Keratinocyte (primary cell): ENCODE results near the gene CNNM2. TPM values are rescaled to one million over a fixed set of nuclear protein-coding genes. Genes with fewer than 3 reads are reported as not detected.

ENCODE experiments used
- DNase-seq: peaks from one replicate; pipeline ENCODE4 v3.0.0-alpha.2; 2011; ENCODE audit warnings: low read depth, missing footprints, low spot score
- FAIRE-seq: peaks from 2 replicates; lab custom pipeline; 2011; peaks lifted over from hg19 to GRCh38; lab: Jason Lieb, UNC
- H2AFZ ChIP-seq: 2 replicates; pipeline ENCODE4 v1.6.0; 2012; ENCODE audit warnings: low read length, control low read depth, inconsistent platforms; ENCODE audit not compliant: control insufficient read depth
- H3K27ac ChIP-seq: 2 replicates; pipeline ENCODE4 v1.5.1; 2011; ENCODE audit warnings: low read length; ENCODE audit not compliant: control insufficient read depth, insufficient read depth
- H3K27me3 ChIP-seq: 3 replicates; pipeline ENCODE4 v1.6.0; 2011; ENCODE audit warnings: low read length; ENCODE audit not compliant: control insufficient read depth, insufficient read depth; ENCODE audit errors: extremely low read depth
- H3K36me3 ChIP-seq, 2 experiments: 2 replicates in 1 of 2; 3 replicates in 1 of 2; pipeline ENCODE4 v1.5.1; 2011; ENCODE audit warnings: low read length in 2 of 2, mild to moderate bottlenecking in 1 of 2; ENCODE audit not compliant: control insufficient read depth in 2 of 2, insufficient read depth in 2 of 2; ENCODE audit errors: extremely low read depth in 1 of 2
- H3K4me1 ChIP-seq: 3 replicates; pipeline ENCODE4 v1.5.1; 2011; ENCODE audit warnings: low read length; ENCODE audit not compliant: control insufficient read depth, insufficient read depth; ENCODE audit errors: extremely low read depth
- H3K4me2 ChIP-seq: 3 replicates; pipeline ENCODE4 v1.6.0; 2011; ENCODE audit warnings: low read depth, low read length; ENCODE audit not compliant: control insufficient read depth, insufficient read depth; ENCODE audit errors: extremely low read depth
- H3K4me3 ChIP-seq, 3 experiments: fragments of 200-600 bp in 1 of 3; sonication (generic) in 1 of 3; 2 replicates in 2 of 3; 3 replicates in 1 of 3; pipeline ENCODE4 v1.5.1; 2011 to 2016; ENCODE audit warnings: low read length in 3 of 3, mild to moderate bottlenecking in 3 of 3, control low read depth in 2 of 3, inconsistent platforms in 1 of 3, low read depth in 1 of 3, mixed read lengths in 1 of 3, mixed run types in 1 of 3, moderate library complexity in 1 of 3; ENCODE audit not compliant: control insufficient read depth in 2 of 3, insufficient read depth in 2 of 3; ENCODE audit errors: extremely low read depth in 1 of 3
- H3K79me2 ChIP-seq: 2 replicates; pipeline ENCODE4 v1.6.0; 2012; ENCODE audit warnings: low read length; ENCODE audit not compliant: control insufficient read depth, insufficient read depth
- H3K9ac ChIP-seq: 3 replicates; pipeline ENCODE4 v1.6.0; 2011; ENCODE audit warnings: low read length; ENCODE audit not compliant: control insufficient read depth, insufficient read depth; ENCODE audit errors: extremely low read depth
- H3K9me1 ChIP-seq: 3 replicates; pipeline ENCODE4 v1.6.0; 2011; ENCODE audit warnings: low read length; ENCODE audit not compliant: control insufficient read depth, insufficient read depth; ENCODE audit errors: extremely low read depth
- H3K9me3 ChIP-seq: 2 replicates; pipeline ENCODE4 v1.5.1; 2012; ENCODE audit warnings: low read depth, low read length; ENCODE audit not compliant: control insufficient read depth
- H4K20me1 ChIP-seq: 3 replicates; pipeline ENCODE4 v1.6.0; 2011; ENCODE audit warnings: low read length; ENCODE audit not compliant: control insufficient read depth, insufficient read depth; ENCODE audit errors: extremely low read depth
- CTCF ChIP-seq, 3 experiments: IDR thresholded peaks in 1 of 3; conservative IDR thresholded peaks in 1 of 3; optimal IDR thresholded peaks in 1 of 3; 2 replicates in 2 of 3; 3 replicates in 1 of 3; pipeline versions ENCODE3 to v1.5.1; 2011; ENCODE audit warnings: low read length in 3 of 3, mild to moderate bottlenecking in 3 of 3, moderate library complexity in 2 of 3, control low read depth in 1 of 3, inconsistent platforms in 1 of 3; ENCODE audit not compliant: insufficient read depth in 2 of 3; ENCODE audit errors: extremely low read depth in 1 of 3
- EZH2 ChIP-seq: IDR thresholded peaks from one replicate; pipeline ENCODE4 v1.6.1; 2012; ENCODE audit warnings: inconsistent platforms, mild to moderate bottlenecking, low read length, moderate library complexity
- dilution Hi-C: fragments of 300-500 bp; cut with MboI; formaldehyde crosslinking; loops from one replicate; pipeline ENCODE4 v1.7.0; 2020; ENCODE audit warnings: low sequenced_read_pairs; ENCODE audit not compliant: extremely low pct_ligation_motif_present
- polyA plus RNA-seq, 5 experiments: library from polyadenylated mRNA; depleted of rRNA in 3 of 5; stranded (reverse) in 3 of 5; stranded (forward) in 1 of 5; unstranded in 1 of 5; fragments of >200 nt; gene quantifications; 1 replicate in 1 of 5; 2 replicates in 3 of 5; 3 replicates in 1 of 5; pipeline versions ENCODE4 v1.2.1 to v1.2.3, GENCODE V29; 2011 to 2012; ENCODE audit warnings: missing spikeins in 2 of 5, low read depth in 1 of 5, low replicate concordance in 1 of 5

CNNM2 gene
- polyA plus RNA-seq, 1 donor (not counting 4 experiments of a cell fraction or from before 2014, with no cell fraction given) = 1.5 TPM

- Histone ChIP-seq H3K9ac (no peak overlapping the region), H3K36me3 (peaks cover 5 to 14% of the 10 kb centered on the region in 2 experiments), H4K20me1 (no peaks in the 10 kb centered on the region), H3K4me1 (peaks cover 4% of the 10 kb centered on the region), H3K9me1 (no peaks in the 10 kb centered on the region), H3K4me3 (no peak overlapping the region), H2AFZ (no peak overlapping the region), H3K27ac (no peak overlapping the region), H3K79me2 (no peaks in the 10 kb centered on the region), H3K9me3 (no peaks in the 10 kb centered on the region), H3K4me2 (no peak overlapping the region), H3K27me3 (no peaks in the 10 kb centered on the region)
- FAIRE-seq (no peak), DNase-seq (no peak)
- dilution Hi-C loops = loop anchor here (25.0 kb wide), 1 partner anchor 245 kb away; the partner anchor contains the start of gene CYP17A1
- TF ChIP-seq EZH2 = no peak
- TF ChIP-seq CTCF (optimal IDR thresholded peaks at IDR 0.05 in 1 of 3, IDR thresholded peaks at IDR 0.05 in 1 of 3, conservative IDR thresholded peaks at IDR 0.05 in 1 of 3; ENCODE audit: extremely low read depth in 1 of 3, insufficient read depth in 2 of 3, low read length in 3 of 3) = no peak
Measured at GRCh38 chr10:103082683-103083082, 164.6 kb downstream of the CNNM2 start.

GRCh38 chr10:103083266-103083976, 165.3 kb downstream of the CNNM2 start:
- Histone ChIP-seq H2AFZ (no peak overlapping the region), H3K27ac (no peak overlapping the region), H3K36me3 (peaks cover 5 to 14% of the 10 kb centered on the region in 2 experiments), H3K4me3 (no peak overlapping the region), H3K9me1 (no peaks in the 10 kb centered on the region), H3K79me2 (no peaks in the 10 kb centered on the region), H3K4me2 (no peak overlapping the region), H3K27me3 (no peaks in the 10 kb centered on the region), H3K4me1 (peaks cover 4% of the 10 kb centered on the region), H3K9me3 (no peaks in the 10 kb centered on the region), H3K9ac (no peak overlapping the region), H4K20me1 (no peaks in the 10 kb centered on the region)
- dilution Hi-C loops = loop anchor here (25.0 kb wide), 1 partner anchor 246 kb away; the partner anchor contains the start of gene CYP17A1
- DNase-seq (no peak), FAIRE-seq (no peak)
- TF ChIP-seq EZH2 (no peak), CTCF (optimal IDR thresholded peaks at IDR 0.05 in 1 of 3, IDR thresholded peaks at IDR 0.05 in 1 of 3, conservative IDR thresholded peaks at IDR 0.05 in 1 of 3; ENCODE audit: extremely low read depth in 1 of 3, insufficient read depth in 2 of 3, low read length in 3 of 3) (no peak)
